ENCODE results near the gene SLC35B2.

The SLC35B2 gene

GRCh38 chr6:44291841-44292240 lies 34.5 kb upstream of the SLC35B2 start:
- H3K36me3 ChIP-seq (replicated peaks in 1 of 2; ENCODE audit: control insufficient read depth in 2 of 2, insufficient read depth in 2 of 2, low read length in 2 of 2), result no peaks in the 10 kb centered on the region
- no peak overlapping the region for H2AFZ ChIP-seq (ENCODE audit: low read length)
- no peak overlapping the region for H2BK120ac ChIP-seq (ENCODE audit: low read depth, low read length)
- H3K9me3 ChIP-seq (replicated peaks in 1 of 2; ENCODE audit: control insufficient read depth in 2 of 2, insufficient read depth in 1 of 2, low read depth in 1 of 2, low read length in 2 of 2), result no peaks in the 10 kb centered on the region
- no peak overlapping the region for H3K27ac ChIP-seq (replicated peaks; ENCODE audit: low read length)
- peak overlapping the region; percentile 9 for H3K18ac ChIP-seq (ENCODE audit: low read length)
- no peak overlapping the region for H4K91ac ChIP-seq (ENCODE audit: low read depth, low read length, poor library complexity)
- peak overlapping the region in 1 of 2 donors; percentile 25 for H3K4me3 ChIP-seq (ENCODE audit: low read length in 2 of 2)
- H3K14ac ChIP-seq (ENCODE audit: low read length), result no peak overlapping the region
- DNase-seq (ENCODE audit: low spot score), result no peak
- no peak overlapping the region for H2BK12ac ChIP-seq (ENCODE audit: low read length)
- WGBS, 2 donors (ENCODE audit: extremely low coverage in 2 of 2, insufficient read length in 2 of 2, insufficient replicate concordance in 1 of 2), result no CpG with 5 or more reads among the region's 4 CpGs
- no peak overlapping the region for H2AK5ac ChIP-seq (ENCODE audit: low read depth, low read length)
- no peaks in the 10 kb centered on the region for H3K79me1 ChIP-seq (ENCODE audit: low read depth, low read length)
- H3K4me2 ChIP-seq (ENCODE audit: insufficient read depth, low read length, poor library complexity, severe bottlenecking), result no peak overlapping the region
- peaks cover 2% of the 10 kb centered on the region in 2 donors for H3K4me1 ChIP-seq (ENCODE audit: control insufficient read depth in 2 of 2, insufficient read depth in 1 of 2, low read depth in 1 of 2, low read length in 2 of 2)
- H3K9ac ChIP-seq (ENCODE audit: low read depth, low read length, poor library complexity), result no peak overlapping the region
- no peak overlapping the region for H4K8ac ChIP-seq (ENCODE audit: low read depth, low read length)
- H2BK5ac ChIP-seq (ENCODE audit: low read length), result no peak overlapping the region
- no peak overlapping the region for H3K4ac ChIP-seq (ENCODE audit: low read length)
- H3K27me3 ChIP-seq (ENCODE audit: control insufficient read depth in 3 of 3, insufficient read depth in 3 of 3, low read depth in 1 of 3, low read length in 3 of 3), result peaks cover 0 to 24% (median 21%) of the 10 kb centered on the region in 3 experiments
- H2BK15ac ChIP-seq (ENCODE audit: low read length), result no peak overlapping the region
- no peak overlapping the region for H3K23ac ChIP-seq (ENCODE audit: low read depth, low read length, poor library complexity)

GRCh38 chr6:44289726-44290260 lies 32.5 kb upstream of the SLC35B2 start:
- no peak overlapping the region for H4K8ac ChIP-seq (ENCODE audit: low read depth, low read length)
- no peak overlapping the region for H3K14ac ChIP-seq (ENCODE audit: low read length)
- no peak overlapping the region for H4K91ac ChIP-seq (ENCODE audit: low read depth, low read length, poor library complexity)
- H3K9ac ChIP-seq (ENCODE audit: low read depth, low read length, poor library complexity), result peak overlapping the region; percentile 9
- peaks cover 0 to 24% (median 8%) of the 10 kb centered on the region in 3 experiments for H3K27me3 ChIP-seq (ENCODE audit: control insufficient read depth in 3 of 3, insufficient read depth in 3 of 3, low read depth in 1 of 3, low read length in 3 of 3)
- no peak overlapping the region for H3K18ac ChIP-seq (ENCODE audit: low read length)
- WGBS, 2 donors (ENCODE audit: extremely low coverage in 2 of 2, insufficient read length in 2 of 2, insufficient replicate concordance in 1 of 2), result no CpG with 5 or more reads among the region's 7 CpGs
- no peak overlapping the region for H2BK5ac ChIP-seq (ENCODE audit: low read length)
- peak overlapping the region in 1 of 2 donors; percentile 17 for H3K4me3 ChIP-seq (ENCODE audit: low read length in 2 of 2)
- H3K4ac ChIP-seq (ENCODE audit: low read length), result no peak overlapping the region
- H2AK5ac ChIP-seq (ENCODE audit: low read depth, low read length), result no peak overlapping the region
- H2BK15ac ChIP-seq (ENCODE audit: low read length), result no peak overlapping the region
- no peaks in the 10 kb centered on the region for H3K36me3 ChIP-seq (replicated peaks in 1 of 2; ENCODE audit: control insufficient read depth in 2 of 2, insufficient read depth in 2 of 2, low read length in 2 of 2)
- H2AFZ ChIP-seq (ENCODE audit: low read length), result no peak overlapping the region
- DNase-seq (ENCODE audit: low spot score), result no peak
- H3K4me2 ChIP-seq (ENCODE audit: insufficient read depth, low read length, poor library complexity, severe bottlenecking), result no peak overlapping the region
- no peaks in the 10 kb centered on the region for H3K9me3 ChIP-seq (replicated peaks in 1 of 2; ENCODE audit: control insufficient read depth in 2 of 2, insufficient read depth in 1 of 2, low read depth in 1 of 2, low read length in 2 of 2)
- H2BK120ac ChIP-seq (ENCODE audit: low read depth, low read length), result no peak overlapping the region
- H3K79me1 ChIP-seq (ENCODE audit: low read depth, low read length), result no peaks in the 10 kb centered on the region
- peak overlapping the region; percentile 12 for H3K23ac ChIP-seq (ENCODE audit: low read depth, low read length, poor library complexity)
- H3K4me1 ChIP-seq (ENCODE audit: control insufficient read depth in 2 of 2, insufficient read depth in 1 of 2, low read depth in 1 of 2, low read length in 2 of 2), result peaks cover 0 to 1% of the 10 kb centered on the region in 2 donors
- H2BK12ac ChIP-seq (ENCODE audit: low read length), result no peak overlapping the region
- no peak overlapping the region for H3K27ac ChIP-seq (replicated peaks; ENCODE audit: low read length)

- no peak overlapping the region for H2AK5ac ChIP-seq (ENCODE audit: low read depth, low read length)
- whole genome bisulfite sequencing, 2 donors (ENCODE audit: extremely low coverage in 2 of 2, insufficient read length in 2 of 2, insufficient replicate concordance in 1 of 2), result no CpG with 5 or more reads among the region's 2 CpGs
- no peaks in the 10 kb centered on the region for H3K36me3 ChIP-seq (replicated peaks in 1 of 2; ENCODE audit: control insufficient read depth in 2 of 2, insufficient read depth in 2 of 2, low read length in 2 of 2)
- H3K18ac ChIP-seq (ENCODE audit: low read length), result no peak overlapping the region
- H3K14ac ChIP-seq (ENCODE audit: low read length), result no peak overlapping the region
- H2AFZ ChIP-seq (ENCODE audit: low read length), result no peak overlapping the region
- H4K8ac ChIP-seq (ENCODE audit: low read depth, low read length), result no peak overlapping the region
- H3K9ac ChIP-seq (ENCODE audit: low read depth, low read length, poor library complexity), result no peak overlapping the region
- no peak overlapping the region for H2BK12ac ChIP-seq (ENCODE audit: low read length)
- no peaks in the 10 kb centered on the region for H3K9me3 ChIP-seq (replicated peaks in 1 of 2; ENCODE audit: control insufficient read depth in 2 of 2, insufficient read depth in 1 of 2, low read depth in 1 of 2, low read length in 2 of 2)
- no peak overlapping the region for H3K23ac ChIP-seq (ENCODE audit: low read depth, low read length, poor library complexity)
- no peak overlapping the region for H2BK15ac ChIP-seq (ENCODE audit: low read length)
- no peaks in the 10 kb centered on the region for H3K79me1 ChIP-seq (ENCODE audit: low read depth, low read length)
- H3K27ac ChIP-seq (replicated peaks; ENCODE audit: low read length), result no peak overlapping the region
- H3K4me1 ChIP-seq (ENCODE audit: control insufficient read depth in 2 of 2, insufficient read depth in 1 of 2, low read depth in 1 of 2, low read length in 2 of 2), result no peaks in the 10 kb centered on the region
- no peak overlapping the region for H3K4me2 ChIP-seq (ENCODE audit: insufficient read depth, low read length, poor library complexity, severe bottlenecking)
- no peak overlapping the region for H2BK5ac ChIP-seq (ENCODE audit: low read length)
- H4K91ac ChIP-seq (ENCODE audit: low read depth, low read length, poor library complexity), result no peak overlapping the region
- no peak overlapping the region for H2BK120ac ChIP-seq (ENCODE audit: low read depth, low read length)
- H3K4ac ChIP-seq (ENCODE audit: low read length), result no peak overlapping the region
- H3K27me3 ChIP-seq (ENCODE audit: control insufficient read depth in 3 of 3, insufficient read depth in 3 of 3, low read depth in 1 of 3, low read length in 3 of 3), result peaks cover 0 to 16% (median 4%) of the 10 kb centered on the region in 3 experiments
- DNase-seq (ENCODE audit: low spot score), result no peak
- H3K4me3 ChIP-seq (ENCODE audit: low read length in 2 of 2), result no peak overlapping the region
Observed at GRCh38 chr6:44286747-44287146, 29.4 kb upstream of the SLC35B2 start.

DNA sequence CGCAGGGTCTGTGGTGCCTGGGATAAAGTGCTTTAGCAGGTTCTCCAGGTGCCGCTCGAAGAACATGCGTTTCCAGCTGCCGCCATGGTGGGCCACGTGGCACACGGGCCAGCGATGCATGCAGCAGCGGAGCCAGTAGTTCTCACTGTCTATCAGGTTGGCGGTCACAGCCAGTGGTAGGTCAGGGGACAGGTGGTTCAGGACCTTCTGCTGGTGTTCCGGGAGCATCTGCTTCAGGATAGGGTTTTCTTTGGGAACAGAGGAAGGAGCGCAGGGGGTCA lies 28.9 kb upstream of the SLC35B2 start:
- H2AFZ ChIP-seq (ENCODE audit: low read length), result no peak overlapping the region
- no peak overlapping the region for H4K8ac ChIP-seq (ENCODE audit: low read depth, low read length)
- no peak for DNase-seq (ENCODE audit: low spot score)
- H2BK5ac ChIP-seq (ENCODE audit: low read length), result no peak overlapping the region
- H2AK5ac ChIP-seq (ENCODE audit: low read depth, low read length), result no peak overlapping the region
- H3K4me3 ChIP-seq (ENCODE audit: low read length in 2 of 2), result no peak overlapping the region
- H2BK120ac ChIP-seq (ENCODE audit: low read depth, low read length), result no peak overlapping the region
- no peak overlapping the region for H3K14ac ChIP-seq (ENCODE audit: low read length)
- no peak overlapping the region for H3K27ac ChIP-seq (replicated peaks; ENCODE audit: low read length)
- peaks cover 0 to 16% (median 4%) of the 10 kb centered on the region in 3 experiments for H3K27me3 ChIP-seq (ENCODE audit: control insufficient read depth in 3 of 3, insufficient read depth in 3 of 3, low read depth in 1 of 3, low read length in 3 of 3)
- H3K36me3 ChIP-seq (replicated peaks in 1 of 2; ENCODE audit: control insufficient read depth in 2 of 2, insufficient read depth in 2 of 2, low read length in 2 of 2), result no peaks in the 10 kb centered on the region
- H3K4me1 ChIP-seq (ENCODE audit: control insufficient read depth in 2 of 2, insufficient read depth in 1 of 2, low read depth in 1 of 2, low read length in 2 of 2), result no peaks in the 10 kb centered on the region
- no peaks in the 10 kb centered on the region for H3K79me1 ChIP-seq (ENCODE audit: low read depth, low read length)
- H3K18ac ChIP-seq (ENCODE audit: low read length), result no peak overlapping the region
- no peak overlapping the region for H3K23ac ChIP-seq (ENCODE audit: low read depth, low read length, poor library complexity)
- no CpG with 5 or more reads among the region's 12 CpGs for WGBS, 2 donors (ENCODE audit: extremely low coverage in 2 of 2, insufficient read length in 2 of 2, insufficient replicate concordance in 1 of 2)
- H3K4ac ChIP-seq (ENCODE audit: low read length), result no peak overlapping the region
- H2BK15ac ChIP-seq (ENCODE audit: low read length), result no peak overlapping the region
- H2BK12ac ChIP-seq (ENCODE audit: low read length), result no peak overlapping the region
- H3K4me2 ChIP-seq (ENCODE audit: insufficient read depth, low read length, poor library complexity, severe bottlenecking), result no peak overlapping the region
- H3K9me3 ChIP-seq (replicated peaks in 1 of 2; ENCODE audit: control insufficient read depth in 2 of 2, insufficient read depth in 1 of 2, low read depth in 1 of 2, low read length in 2 of 2), result no peaks in the 10 kb centered on the region
- H4K91ac ChIP-seq (ENCODE audit: low read depth, low read length, poor library complexity), result no peak overlapping the region
- no peak overlapping the region for H3K9ac ChIP-seq (ENCODE audit: low read depth, low read length, poor library complexity)
